Osteoblast (primary cell): ENCODE data around the gene ARMC9. TPM values are rescaled to one million over a fixed set of nuclear protein-coding genes. Genes with fewer than 3 reads are reported as not detected.
"Not testable (repeated sequence)": the region's sequence is repeated elsewhere in the genome, so short reads cannot be mapped to it uniquely, and the experiment has no call there.

Experiments used
- DNase-seq: peaks from one replicate; pipeline ENCODE4 v3.0.0; 2011; ENCODE audit warnings: low spot score, mixed read lengths; ENCODE audit not compliant: insufficient read length; ENCODE audit errors: missing footprints
- H2AFZ ChIP-seq: 2 replicates; pipeline ENCODE4 v1.6.0; 2011; ENCODE audit warnings: mild to moderate bottlenecking, low read length
- H3K27ac ChIP-seq: 2 replicates; pipeline ENCODE4 v1.5.1; 2011; ENCODE audit warnings: mild to moderate bottlenecking, low read depth, low read length, moderate library complexity
- H3K27me3 ChIP-seq: 2 replicates; pipeline ENCODE4 v1.6.0; 2012; ENCODE audit warnings: mild to moderate bottlenecking, control low read depth, inconsistent platforms, low read length, moderate library complexity; ENCODE audit not compliant: insufficient read depth
- H3K36me3 ChIP-seq: 2 replicates; pipeline ENCODE4 v1.5.1; 2011; ENCODE audit warnings: mild to moderate bottlenecking, low read length, control low read depth, moderate library complexity; ENCODE audit not compliant: insufficient read depth
- H3K4me1 ChIP-seq: 2 replicates; pipeline ENCODE4 v1.5.1; 2011; ENCODE audit warnings: mild to moderate bottlenecking, low read length, control low read depth, moderate library complexity; ENCODE audit not compliant: insufficient read depth
- H3K4me2 ChIP-seq: 2 replicates; pipeline ENCODE4 v1.6.0; 2011; ENCODE audit warnings: mild to moderate bottlenecking, low read length; ENCODE audit not compliant: insufficient read depth
- H3K4me3 ChIP-seq: fragments of 200-600 bp; sonication (generic); 3 replicates; pipeline ENCODE4 v1.5.1; 2012; ENCODE audit warnings: mild to moderate bottlenecking, low read length, inconsistent platforms; ENCODE audit not compliant: insufficient read depth
- H3K79me2 ChIP-seq: 2 replicates; pipeline ENCODE4 v1.6.0; 2012; ENCODE audit warnings: mild to moderate bottlenecking, low read length, control low read depth, inconsistent platforms; ENCODE audit not compliant: insufficient read depth
- H3K9me3 ChIP-seq: 2 replicates; pipeline ENCODE4 v1.5.1; 2011; ENCODE audit warnings: low read depth, low read length, control low read depth
- H4K20me1 ChIP-seq: 2 replicates; pipeline ENCODE4 v1.6.0; 2012; ENCODE audit warnings: mild to moderate bottlenecking, low read length, control low read depth; ENCODE audit not compliant: insufficient read depth
- CTCF ChIP-seq: IDR thresholded peaks from 2 replicates; pipeline ENCODE4 v1.5.1; 2011; ENCODE audit warnings: mild to moderate bottlenecking, low read depth, low read length, moderate library complexity; ENCODE audit errors: extremely low read depth
- total RNA-seq: library from RNA; depleted of rRNA; stranded (reverse); fragments of >200 nt; gene quantifications from 2 replicates; pipeline ENCODE4 v1.2.3, GENCODE V29; 2012

ARMC9 gene
- total RNA-seq, 1 donor: 221 TPM

GRCh38 chr2:231405601-231406367, 207.4 kb downstream of the ARMC9 start:
- H3K9me3 ChIP-seq, H4K20me1 ChIP-seq, H3K27me3 ChIP-seq, DNase-seq, H3K79me2 ChIP-seq, H3K36me3 ChIP-seq: not testable (repeated sequence)
- H2AFZ ChIP-seq: peak overlapping the region; percentile 77
- peak; percentile 41 for TF ChIP-seq CTCF
- peak overlapping the region; percentile 23 for H3K4me3 ChIP-seq
- H3K4me2 ChIP-seq: peak overlapping the region; percentile 61
- H3K4me1 ChIP-seq: peaks cover 20% of the 10 kb centered on the region
- H3K27ac ChIP-seq: peak overlapping the region; percentile 58

- H4K20me1 ChIP-seq, H3K36me3 ChIP-seq, H3K27me3 ChIP-seq, H3K4me3 ChIP-seq, H2AFZ ChIP-seq, H3K9me3 ChIP-seq, H3K4me2 ChIP-seq, DNase-seq, H3K79me2 ChIP-seq, H3K27ac ChIP-seq: not testable (repeated sequence)
- H3K4me1 ChIP-seq: peaks cover 30% of the 10 kb centered on the region
Observed at GRCh38 chr2:231407686-231408085, 209.3 kb downstream of the ARMC9 start.

GRCh38 chr2:231408304-231408703, 209.9 kb downstream of the ARMC9 start:
- H3K4me2 ChIP-seq, H3K4me3 ChIP-seq, DNase-seq, H3K9me3 ChIP-seq, H4K20me1 ChIP-seq, H3K36me3 ChIP-seq, H3K27me3 ChIP-seq, H2AFZ ChIP-seq, H3K79me2 ChIP-seq, H3K27ac ChIP-seq: not testable (repeated sequence)
- H3K4me1 ChIP-seq: peaks cover 27% of the 10 kb centered on the region

GRCh38 chr2:231409776-231410175, 211.3 kb downstream of the ARMC9 start:
- Histone ChIP-seq H3K27me3 (peaks cover 2% of the 10 kb centered on the region), H3K4me3 (no peak overlapping the region), H3K36me3 (no peaks in the 10 kb centered on the region), H4K20me1 (no peaks in the 10 kb centered on the region), H3K79me2 (no peaks in the 10 kb centered on the region), H3K4me2 (no peak overlapping the region), H3K4me1 (peaks cover 20% of the 10 kb centered on the region), H3K9me3 (peaks cover 5% of the 10 kb centered on the region), H3K27ac (no peak overlapping the region), H2AFZ (no peak overlapping the region)
- TF ChIP-seq CTCF: no peak
- DNase-seq: no peak

GRCh38 chr2:231410293-231411004, 212.0 kb downstream of the ARMC9 start:
- H2AFZ ChIP-seq: no peak overlapping the region
- no peak overlapping the region for H3K27ac ChIP-seq
- H3K36me3 ChIP-seq: no peaks in the 10 kb centered on the region
- H4K20me1 ChIP-seq: no peaks in the 10 kb centered on the region
- H3K4me2 ChIP-seq: no peak overlapping the region
- no peak for DNase-seq
- H3K9me3 ChIP-seq: peaks cover 5% of the 10 kb centered on the region
- no peak overlapping the region for H3K4me3 ChIP-seq
- peaks cover 2% of the 10 kb centered on the region for H3K27me3 ChIP-seq
- H3K4me1 ChIP-seq: peaks cover 20% of the 10 kb centered on the region
- TF ChIP-seq CTCF: peak; percentile 41
- no peaks in the 10 kb centered on the region for H3K79me2 ChIP-seq
